Ishikawa (cell line): ENCODE results near the gene SMCHD1.

ENCODE experiments used
- CEBPB ChIP-seq: IDR thresholded peaks from 2 replicates; pipeline ENCODE4 v1.6.1; 2012
- CREB1 ChIP-seq: IDR thresholded peaks from 2 replicates; pipeline ENCODE4 v1.6.1; 2012; ENCODE audit warnings: low read depth
- EGR1 ChIP-seq: IDR thresholded peaks from 2 replicates; pipeline ENCODE4 v1.6.1; 2012
- EP300 ChIP-seq: IDR thresholded peaks from 2 replicates; pipeline ENCODE4 v1.6.1; 2012; ENCODE audit warnings: borderline replicate concordance
- FOXM1 ChIP-seq: IDR thresholded peaks from 2 replicates; pipeline ENCODE4 v1.6.1; 2012; ENCODE audit warnings: low read depth, borderline replicate concordance
- NFIC ChIP-seq: IDR thresholded peaks from 2 replicates; pipeline ENCODE4 v1.6.1; 2012
- RAD21 ChIP-seq: IDR thresholded peaks from 2 replicates; pipeline ENCODE4 v1.6.1; 2012; ENCODE audit warnings: low read depth
- TAF1 ChIP-seq: IDR thresholded peaks from 2 replicates; pipeline ENCODE4 v1.6.1; 2012; ENCODE audit warnings: low read depth, mild to moderate bottlenecking
- TCF12 ChIP-seq: IDR thresholded peaks from 2 replicates; pipeline ENCODE4 v1.6.1; 2012; ENCODE audit warnings: low read depth
- TEAD4 ChIP-seq: IDR thresholded peaks from 2 replicates; pipeline ENCODE4 v1.6.1; 2012
- YY1 ChIP-seq: IDR thresholded peaks from 2 replicates; pipeline ENCODE4 v1.6.1; 2012; ENCODE audit warnings: low read depth
- ZBTB7A ChIP-seq: IDR thresholded peaks from 2 replicates; pipeline ENCODE4 v1.6.1; 2012; ENCODE audit warnings: low read depth
- TF ChIP-seq, protein P1 (sequence below): IDR thresholded peaks from 2 replicates; pipeline ENCODE4 v1.6.1; 2012
- TF ChIP-seq, protein P2 (sequence below): IDR thresholded peaks from 2 replicates; pipeline ENCODE4 v1.6.1; 2012; ENCODE audit warnings: low read depth, mild to moderate bottlenecking
- TF ChIP-seq, protein P3 (sequence below): IDR thresholded peaks from 2 replicates; pipeline ENCODE4 v1.6.1; 2012

Gene SMCHD1

GRCh38 chr18:2729757-2730156 lies 74.2 kb downstream of the SMCHD1 start:
- TF ChIP-seq FOXM1 (no peak), RAD21 (no peak), TCF12 (no peak), ZBTB7A (no peak), CREB1 (no peak), TAF1 (no peak), EP300 (no peak)
- TF ChIP-seq, protein P1, sequence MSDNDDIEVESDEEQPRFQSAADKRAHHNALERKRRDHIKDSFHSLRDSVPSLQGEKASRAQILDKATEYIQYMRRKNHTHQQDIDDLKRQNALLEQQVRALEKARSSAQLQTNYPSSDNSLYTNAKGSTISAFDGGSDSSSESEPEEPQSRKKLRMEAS, result no peak
- TF ChIP-seq, protein P2, sequence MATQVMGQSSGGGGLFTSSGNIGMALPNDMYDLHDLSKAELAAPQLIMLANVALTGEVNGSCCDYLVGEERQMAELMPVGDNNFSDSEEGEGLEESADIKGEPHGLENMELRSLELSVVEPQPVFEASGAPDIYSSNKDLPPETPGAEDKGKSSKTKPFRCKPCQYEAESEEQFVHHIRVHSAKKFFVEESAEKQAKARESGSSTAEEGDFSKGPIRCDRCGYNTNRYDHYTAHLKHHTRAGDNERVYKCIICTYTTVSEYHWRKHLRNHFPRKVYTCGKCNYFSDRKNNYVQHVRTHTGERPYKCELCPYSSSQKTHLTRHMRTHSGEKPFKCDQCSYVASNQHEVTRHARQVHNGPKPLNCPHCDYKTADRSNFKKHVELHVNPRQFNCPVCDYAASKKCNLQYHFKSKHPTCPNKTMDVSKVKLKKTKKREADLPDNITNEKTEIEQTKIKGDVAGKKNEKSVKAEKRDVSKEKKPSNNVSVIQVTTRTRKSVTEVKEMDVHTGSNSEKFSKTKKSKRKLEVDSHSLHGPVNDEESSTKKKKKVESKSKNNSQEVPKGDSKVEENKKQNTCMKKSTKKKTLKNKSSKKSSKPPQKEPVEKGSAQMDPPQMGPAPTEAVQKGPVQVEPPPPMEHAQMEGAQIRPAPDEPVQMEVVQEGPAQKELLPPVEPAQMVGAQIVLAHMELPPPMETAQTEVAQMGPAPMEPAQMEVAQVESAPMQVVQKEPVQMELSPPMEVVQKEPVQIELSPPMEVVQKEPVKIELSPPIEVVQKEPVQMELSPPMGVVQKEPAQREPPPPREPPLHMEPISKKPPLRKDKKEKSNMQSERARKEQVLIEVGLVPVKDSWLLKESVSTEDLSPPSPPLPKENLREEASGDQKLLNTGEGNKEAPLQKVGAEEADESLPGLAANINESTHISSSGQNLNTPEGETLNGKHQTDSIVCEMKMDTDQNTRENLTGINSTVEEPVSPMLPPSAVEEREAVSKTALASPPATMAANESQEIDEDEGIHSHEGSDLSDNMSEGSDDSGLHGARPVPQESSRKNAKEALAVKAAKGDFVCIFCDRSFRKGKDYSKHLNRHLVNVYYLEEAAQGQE, result no peak

GRCh38 chr18:2736823-2737222 lies 81.3 kb downstream of the SMCHD1 start:
- TF ChIP-seq, protein P1, result no peak
- TF ChIP-seq, protein P3, sequence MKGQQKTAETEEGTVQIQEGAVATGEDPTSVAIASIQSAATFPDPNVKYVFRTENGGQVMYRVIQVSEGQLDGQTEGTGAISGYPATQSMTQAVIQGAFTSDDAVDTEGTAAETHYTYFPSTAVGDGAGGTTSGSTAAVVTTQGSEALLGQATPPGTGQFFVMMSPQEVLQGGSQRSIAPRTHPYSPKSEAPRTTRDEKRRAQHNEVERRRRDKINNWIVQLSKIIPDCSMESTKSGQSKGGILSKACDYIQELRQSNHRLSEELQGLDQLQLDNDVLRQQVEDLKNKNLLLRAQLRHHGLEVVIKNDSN, result no peak
- TF ChIP-seq YY1 (no peak), NFIC (no peak), RAD21 (no peak), CEBPB (no peak), FOXM1 (no peak)

DNA sequence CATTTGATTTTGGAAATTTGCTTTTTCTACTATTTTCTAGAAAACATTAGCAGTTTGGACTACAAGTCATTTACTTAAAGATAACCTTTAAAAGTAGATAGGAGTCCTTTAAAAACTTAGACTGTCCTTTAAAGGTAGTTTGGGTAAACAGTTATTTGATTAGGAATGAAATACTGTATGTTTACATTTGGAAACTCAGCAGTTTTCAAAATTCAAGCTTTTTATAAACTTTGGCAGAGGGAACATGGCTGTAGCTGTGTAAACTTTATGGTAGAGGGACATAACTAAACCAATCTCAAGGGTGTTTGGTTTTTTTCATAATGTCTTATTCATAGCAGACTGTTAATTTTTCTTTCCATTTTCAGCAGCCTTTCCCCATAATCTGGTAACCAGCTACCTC lies 90.7 kb downstream of the SMCHD1 start:
- TF ChIP-seq NFIC (no peak), YY1 (no peak), EP300 (no peak), RAD21 (no peak), FOXM1 (no peak), CREB1 (no peak), TAF1 (no peak), ZBTB7A (no peak), TEAD4 (no peak), CEBPB (no peak), TCF12 (no peak), EGR1 (no peak)
- TF ChIP-seq, protein P2, result no peak
- TF ChIP-seq, protein P3, result no peak
- TF ChIP-seq, protein P1, result no peak

DNA sequence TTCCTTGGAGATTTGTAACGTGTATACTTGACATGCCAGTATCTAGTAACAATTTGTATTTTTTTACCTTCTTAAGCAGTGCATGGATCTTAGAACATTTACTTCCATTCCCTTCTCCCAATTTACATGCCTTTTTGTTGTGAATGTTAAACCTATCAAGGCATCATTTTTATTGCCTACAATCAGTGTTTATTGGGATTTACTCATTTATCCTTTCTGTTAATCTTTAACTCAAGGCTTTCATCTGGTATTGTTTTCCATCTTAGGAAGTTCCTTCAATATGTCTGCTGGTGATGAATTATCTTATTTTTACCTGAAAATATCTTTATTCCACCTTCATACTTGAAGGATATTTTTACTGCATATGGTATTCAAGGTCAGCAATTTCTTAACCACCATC lies 102.8 kb downstream of the SMCHD1 start:
- TF ChIP-seq, protein P1, result no peak
- TF ChIP-seq, protein P2, result no peak
- no peak for TF ChIP-seq FOXM1
- no peak for TF ChIP-seq NFIC
- TF ChIP-seq TCF12, result no peak
- no peak for TF ChIP-seq TAF1
- TF ChIP-seq EP300, result no peak
- no peak for TF ChIP-seq ZBTB7A
- TF ChIP-seq RAD21, result no peak
- TF ChIP-seq EGR1, result no peak

DNA sequence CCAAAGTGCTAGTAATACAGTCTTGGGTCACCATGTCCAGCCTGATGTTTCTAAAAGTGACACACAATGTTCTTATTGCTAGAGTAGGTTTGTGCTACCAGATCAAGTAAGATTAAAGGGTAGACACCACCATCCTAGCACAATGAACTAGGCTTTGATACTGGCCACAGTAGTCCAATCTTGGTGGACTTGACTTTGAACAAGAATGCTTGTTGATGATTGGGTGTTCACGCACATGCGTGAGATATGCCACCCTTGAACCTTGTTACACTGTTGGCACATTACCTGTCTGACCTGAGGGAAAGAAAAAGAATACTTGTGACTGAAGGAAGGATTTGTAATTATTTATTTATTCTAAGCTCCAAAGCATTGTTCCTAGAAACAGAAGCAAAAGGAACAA lies 119.1 kb downstream of the SMCHD1 start:
- TF ChIP-seq NFIC (no peak), EP300 (no peak), FOXM1 (no peak), RAD21 (no peak), YY1 (no peak), EGR1 (no peak), TAF1 (no peak), CEBPB (no peak), TEAD4 (no peak), TCF12 (no peak), CREB1 (no peak), ZBTB7A (no peak)
- TF ChIP-seq, protein P1, result no peak
- TF ChIP-seq, protein P3, result no peak
- TF ChIP-seq, protein P2, result no peak
